ENCODE measurements around the gene KSR1. TPM values are rescaled to one million over a fixed set of nuclear protein-coding genes. Genes with fewer than 3 reads are reported as not detected.

The KSR1 gene
- total RNA-seq, 2 donors from 2014 or later, result 11.5 to 23.7 TPM

- intact Hi-C loops (cut with DNase I), result no loop called here
- Histone ChIP-seq H3K4me3 (no peak overlapping the region), H3K27ac (no peak overlapping the region), H3K4me1 (replicated peaks) (no peaks in the 10 kb centered on the region), H3K9me3 (no peaks in the 10 kb centered on the region), H3K27me3 (replicated peaks; ENCODE audit: insufficient read depth) (no peaks in the 10 kb centered on the region), H3K36me3 (no peaks in the 10 kb centered on the region)
- 92% methylated on average over 8 of the region's 8 CpGs for WGBS
- DNase-seq (ENCODE audit: low spot score), result no peak
- TF ChIP-seq POLR2AphosphoS5 (IDR thresholded peaks at IDR 0.05), result no peak
- TF ChIP-seq CTCF (IDR thresholded peaks at IDR 0.05), result no peak
- TF ChIP-seq POLR2A (IDR thresholded peaks at IDR 0.05), result no peak
Measured at GRCh38 chr17:27618417-27618816, 162.2 kb downstream of the KSR1 start.

GRCh38 chr17:27620721-27621120 is 164.5 kb downstream of the KSR1 start:
- H3K4me3 ChIP-seq, result no peak overlapping the region
- no peak overlapping the region for H3K27ac ChIP-seq
- WGBS, result 86% methylated on average over 9 of the region's 9 CpGs
- intact Hi-C loops (cut with DNase I), result no loop called here
- no peaks in the 10 kb centered on the region for H3K36me3 ChIP-seq
- DNase-seq (ENCODE audit: low spot score), result no peak
- TF ChIP-seq POLR2AphosphoS5 (IDR thresholded peaks at IDR 0.05) (no peak), POLR2A (IDR thresholded peaks at IDR 0.05) (no peak), CTCF (IDR thresholded peaks at IDR 0.05) (no peak)
- H3K9me3 ChIP-seq, result no peaks in the 10 kb centered on the region
- H3K4me1 ChIP-seq (replicated peaks), result no peaks in the 10 kb centered on the region
- no peaks in the 10 kb centered on the region for H3K27me3 ChIP-seq (replicated peaks; ENCODE audit: insufficient read depth)

- no peak for DNase-seq (ENCODE audit: low spot score)
- H3K9me3 ChIP-seq, result no peaks in the 10 kb centered on the region
- no peaks in the 10 kb centered on the region for H3K4me1 ChIP-seq (replicated peaks)
- H3K27me3 ChIP-seq (replicated peaks; ENCODE audit: insufficient read depth), result no peaks in the 10 kb centered on the region
- TF ChIP-seq POLR2A (IDR thresholded peaks at IDR 0.05), result no peak
- TF ChIP-seq CTCF (IDR thresholded peaks at IDR 0.05), result no peak
- no peak for TF ChIP-seq POLR2AphosphoS5 (IDR thresholded peaks at IDR 0.05)
- H3K36me3 ChIP-seq, result no peaks in the 10 kb centered on the region
- 93% methylated on average over 4 of the region's 4 CpGs for WGBS
- H3K27ac ChIP-seq, result no peak overlapping the region
- no peak overlapping the region for H3K4me3 ChIP-seq
- intact Hi-C loops (cut with DNase I), result no loop called here
Measured at GRCh38 chr17:27621536-27621935, 165.3 kb downstream of the KSR1 start.

- TF ChIP-seq POLR2AphosphoS5 (IDR thresholded peaks at IDR 0.05) (no peak), POLR2A (IDR thresholded peaks at IDR 0.05) (no peak), CTCF (IDR thresholded peaks at IDR 0.05) (no peak)
- Histone ChIP-seq H3K27ac (no peak overlapping the region), H3K4me3 (no peak overlapping the region), H3K36me3 (no peaks in the 10 kb centered on the region), H3K9me3 (no peaks in the 10 kb centered on the region), H3K4me1 (replicated peaks) (no peaks in the 10 kb centered on the region), H3K27me3 (replicated peaks; ENCODE audit: insufficient read depth) (no peaks in the 10 kb centered on the region)
- DNase-seq (ENCODE audit: low spot score), result no peak
- 86% methylated on average over 10 of the region's 10 CpGs for WGBS
- intact Hi-C loops (cut with DNase I), result no loop called here
Measured at GRCh38 chr17:27621942-27622559, 165.8 kb downstream of the KSR1 start.

- no peaks in the 10 kb centered on the region for H3K4me1 ChIP-seq (replicated peaks)
- no peak for TF ChIP-seq CTCF (IDR thresholded peaks at IDR 0.05)
- no peak for TF ChIP-seq POLR2A (IDR thresholded peaks at IDR 0.05)
- no peak for TF ChIP-seq POLR2AphosphoS5 (IDR thresholded peaks at IDR 0.05)
- H3K4me3 ChIP-seq, result no peak overlapping the region
- no peaks in the 10 kb centered on the region for H3K9me3 ChIP-seq
- DNase-seq (ENCODE audit: low spot score), result no peak
- H3K27ac ChIP-seq, result no peak overlapping the region
- intact Hi-C loops (cut with DNase I), result no loop called here
- 85% methylated on average over 4 of the region's 4 CpGs for WGBS
- H3K36me3 ChIP-seq, result no peaks in the 10 kb centered on the region
- no peaks in the 10 kb centered on the region for H3K27me3 ChIP-seq (replicated peaks; ENCODE audit: insufficient read depth)
Measured at GRCh38 chr17:27622986-27623385, 166.7 kb downstream of the KSR1 start.
